Upper lobe of right lung (tissue), 1 donor: Measurements from ENCODE around the gene TRAF3IP3. TPM values are rescaled to one million over a fixed set of nuclear protein-coding genes. Genes with fewer than 3 reads are reported as not detected.

Experiments used
- ATAC-seq: fragments of 200-7000 bp; cut with Tn5 transposase; one replicate; pipeline ENCODE4 v1.9.1; 2020; ENCODE audit warnings: mild to moderate bottlenecking, moderate library complexity
- DNase-seq: peaks from one replicate; pipeline ENCODE4 v3.0.0-alpha.2; 2020
- H3K27ac ChIP-seq: fragments of 200-600 bp; one replicate; pipeline ENCODE4 v1.8.0; 2022
- H3K27me3 ChIP-seq: fragments of 200-600 bp; one replicate; pipeline ENCODE4 v1.8.0; 2022; ENCODE audit warnings: mild to moderate bottlenecking
- H3K36me3 ChIP-seq: fragments of 200-600 bp; one replicate; pipeline ENCODE4 v1.8.0; 2022
- H3K4me1 ChIP-seq: fragments of 200-600 bp; one replicate; pipeline ENCODE4 v1.8.0; 2022
- H3K4me3 ChIP-seq: fragments of 200-600 bp; one replicate; pipeline ENCODE4 v1.8.0; 2022; ENCODE audit warnings: mild to moderate bottlenecking
- H3K9me3 ChIP-seq: fragments of 200-600 bp; one replicate; pipeline ENCODE4 v1.8.0; 2022
- intact Hi-C: fragments of 100-400 bp; cut with DNase I; formaldehyde crosslinking; loops from one replicate; pipeline ENCODE4 v1.11.0; 2022
- total RNA-seq: library from RNA; stranded (reverse); fragmentation: NEBNext Ultra II Directional; extraction: Animal tissue kit (Norgen Biotek cat#: 25700); gene quantifications from one replicate; pipeline ENCODE4 v1.2.1, GENCODE V29; 2021
- TF ChIP-seq, protein P1 (sequence below): fragments of 200-600 bp; IDR thresholded peaks from one replicate; pipeline ENCODE4 v1.8.0; 2022; ENCODE audit warnings: antibody characterized with exemption
- donor health status: DM: no; HTN: yes; CAD: no; lungs with severe emphysema.

The TRAF3IP3 gene
- total RNA-seq, 1 donor from 2014 or later = 12.4 TPM

DNA sequence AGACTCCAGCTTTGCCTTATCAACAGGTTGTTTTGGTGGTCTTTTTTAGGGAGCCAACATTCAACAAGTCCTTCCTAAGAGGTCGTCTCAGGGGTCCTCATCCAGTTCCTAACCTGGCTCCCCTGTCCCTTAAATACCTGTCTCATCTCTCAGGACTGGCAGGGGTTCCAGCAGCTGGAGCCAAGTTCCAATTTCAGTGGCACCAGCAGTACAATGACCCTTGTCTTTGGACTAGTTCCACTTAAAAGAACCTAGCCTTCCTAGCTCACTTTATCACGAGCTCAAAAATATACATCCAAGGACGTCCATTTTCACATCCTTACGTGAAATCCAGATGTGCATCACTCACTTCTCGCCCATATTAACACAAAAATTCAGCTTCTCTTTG, 18.7 kb upstream of the TRAF3IP3 start:
- Histone ChIP-seq H3K4me3 (no peak overlapping the region), H3K27ac (no peak overlapping the region), H3K27me3 (no peaks in the 10 kb centered on the region), H3K9me3 (no peaks in the 10 kb centered on the region), H3K4me1 (peaks cover 8% of the 10 kb centered on the region), H3K36me3 (no peaks in the 10 kb centered on the region)
- intact Hi-C loops = no loop called here
- ATAC-seq (no peak), DNase-seq (no peak)
- TF ChIP-seq, protein P1, sequence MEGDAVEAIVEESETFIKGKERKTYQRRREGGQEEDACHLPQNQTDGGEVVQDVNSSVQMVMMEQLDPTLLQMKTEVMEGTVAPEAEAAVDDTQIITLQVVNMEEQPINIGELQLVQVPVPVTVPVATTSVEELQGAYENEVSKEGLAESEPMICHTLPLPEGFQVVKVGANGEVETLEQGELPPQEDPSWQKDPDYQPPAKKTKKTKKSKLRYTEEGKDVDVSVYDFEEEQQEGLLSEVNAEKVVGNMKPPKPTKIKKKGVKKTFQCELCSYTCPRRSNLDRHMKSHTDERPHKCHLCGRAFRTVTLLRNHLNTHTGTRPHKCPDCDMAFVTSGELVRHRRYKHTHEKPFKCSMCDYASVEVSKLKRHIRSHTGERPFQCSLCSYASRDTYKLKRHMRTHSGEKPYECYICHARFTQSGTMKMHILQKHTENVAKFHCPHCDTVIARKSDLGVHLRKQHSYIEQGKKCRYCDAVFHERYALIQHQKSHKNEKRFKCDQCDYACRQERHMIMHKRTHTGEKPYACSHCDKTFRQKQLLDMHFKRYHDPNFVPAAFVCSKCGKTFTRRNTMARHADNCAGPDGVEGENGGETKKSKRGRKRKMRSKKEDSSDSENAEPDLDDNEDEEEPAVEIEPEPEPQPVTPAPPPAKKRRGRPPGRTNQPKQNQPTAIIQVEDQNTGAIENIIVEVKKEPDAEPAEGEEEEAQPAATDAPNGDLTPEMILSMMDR = no peak

DNA sequence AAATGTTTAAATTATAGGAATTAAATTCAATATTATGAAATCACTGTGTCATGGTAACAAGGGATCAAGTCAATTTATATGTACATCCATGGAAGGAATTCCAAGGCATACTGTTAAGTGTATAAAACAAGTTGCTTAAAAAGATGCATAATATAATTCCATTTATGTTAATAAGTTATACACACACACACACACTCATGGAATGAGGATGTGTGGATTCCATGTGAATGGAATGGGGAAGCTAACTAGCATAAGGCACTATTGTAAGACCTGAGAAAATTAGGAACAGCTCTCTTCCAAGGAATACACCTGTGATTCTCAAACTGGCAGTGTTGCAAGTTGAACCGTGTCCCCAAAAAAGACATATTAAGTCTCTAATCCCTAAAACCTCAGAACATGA, 17.6 kb upstream of the TRAF3IP3 start:
- no peak overlapping the region for H3K27ac ChIP-seq
- no peaks in the 10 kb centered on the region for H3K9me3 ChIP-seq
- H3K36me3 ChIP-seq = no peaks in the 10 kb centered on the region
- peaks cover 4% of the 10 kb centered on the region for H3K4me1 ChIP-seq
- H3K4me3 ChIP-seq = no peak overlapping the region
- TF ChIP-seq, protein P1 = no peak
- ATAC-seq (no peak), DNase-seq (no peak)
- no peaks in the 10 kb centered on the region for H3K27me3 ChIP-seq
- intact Hi-C loops = no loop called here

DNA sequence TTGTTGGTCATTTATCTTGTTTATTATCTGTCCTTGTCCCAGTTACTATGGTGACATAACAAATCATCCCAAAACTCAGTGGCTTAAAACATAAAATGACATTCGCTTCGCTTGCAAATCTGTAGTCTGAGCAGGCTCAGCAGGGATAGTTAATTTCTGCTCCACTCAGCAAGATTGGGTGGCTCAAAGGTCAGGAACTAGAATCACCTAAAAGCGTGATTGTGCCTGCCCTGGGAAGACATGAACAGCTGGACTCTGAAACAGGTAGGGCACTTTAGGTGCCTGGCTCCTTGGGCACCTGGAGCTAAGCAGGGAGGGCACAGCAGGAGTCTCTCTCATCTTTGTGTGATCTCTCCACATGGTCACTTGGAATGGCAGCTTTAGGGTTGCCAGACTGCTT, 14.7 kb upstream of the TRAF3IP3 start:
- TF ChIP-seq, protein P1 = no peak
- ATAC-seq (no peak), DNase-seq (no peak)
- no peaks in the 10 kb centered on the region for H3K36me3 ChIP-seq
- no peaks in the 10 kb centered on the region for H3K9me3 ChIP-seq
- no peaks in the 10 kb centered on the region for H3K27me3 ChIP-seq
- no peak overlapping the region for H3K27ac ChIP-seq
- H3K4me1 ChIP-seq = peaks cover under 1% of the 10 kb centered on the region
- H3K4me3 ChIP-seq = no peak overlapping the region
- intact Hi-C loops = no loop called here

DNA sequence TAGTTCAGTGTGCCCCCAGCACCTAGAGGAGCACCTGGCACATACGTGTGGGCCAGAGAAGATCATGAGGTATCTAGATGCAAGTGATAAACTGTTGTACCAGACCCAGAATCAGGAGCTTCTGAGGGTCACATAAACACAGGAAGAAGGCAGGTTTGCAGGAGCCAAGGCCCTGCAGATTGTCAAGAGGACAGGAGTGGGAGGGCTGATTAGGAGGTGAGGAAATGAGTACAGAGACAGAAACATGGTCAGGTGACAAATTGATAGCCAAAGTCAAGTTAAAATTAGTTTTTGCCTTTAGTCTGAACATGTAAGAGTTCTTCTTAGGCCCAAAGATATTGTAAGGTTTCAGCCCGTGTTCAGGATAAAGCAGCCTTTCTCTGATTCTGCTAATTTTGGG, 14.0 kb upstream of the TRAF3IP3 start:
- Histone ChIP-seq H3K36me3 (no peaks in the 10 kb centered on the region), H3K4me3 (peak overlapping the region; percentile 25), H3K9me3 (no peaks in the 10 kb centered on the region), H3K4me1 (no peaks in the 10 kb centered on the region), H3K27me3 (no peaks in the 10 kb centered on the region), H3K27ac (peak overlapping the region; percentile 42)
- TF ChIP-seq, protein P1 = no peak
- no peak for ATAC-seq
- no peak for DNase-seq
- intact Hi-C loops = no loop called here

DNA sequence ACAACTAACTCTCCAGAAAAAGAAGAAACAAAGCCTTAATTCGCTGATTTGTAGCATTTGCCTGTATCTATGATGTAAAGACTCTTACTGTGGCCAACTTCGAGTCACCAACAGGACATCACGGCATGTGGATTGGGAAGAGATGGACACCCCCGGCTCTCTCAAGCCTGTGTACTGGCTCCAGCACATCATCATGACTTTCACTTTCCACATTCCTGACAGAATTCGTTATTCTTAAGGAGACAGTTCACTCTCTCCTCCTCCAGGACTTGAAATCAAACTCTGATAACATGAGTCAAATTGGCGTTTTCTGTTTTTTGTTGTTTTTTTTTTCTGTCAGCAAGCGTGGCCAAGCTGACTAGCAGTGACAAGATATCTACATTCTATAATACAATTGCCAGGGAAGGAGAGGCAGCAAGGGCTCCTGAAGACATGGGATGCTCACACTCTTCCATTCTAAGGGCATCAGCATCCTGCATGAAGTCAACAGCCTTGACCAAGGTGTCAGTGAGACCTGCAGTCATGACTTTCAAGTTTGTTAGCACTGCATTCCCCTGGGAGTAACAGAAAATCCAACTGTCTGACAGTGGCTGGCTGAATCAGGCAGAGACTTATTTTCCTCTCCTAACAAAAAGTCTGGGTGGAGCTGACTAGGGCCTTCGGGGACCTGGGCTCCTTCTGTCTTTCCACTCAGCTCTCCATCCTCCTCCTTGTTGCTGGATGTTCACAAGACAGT, 13.3 kb upstream of the TRAF3IP3 start:
- H3K4me3 ChIP-seq = peak overlapping the region; percentile 25
- no peaks in the 10 kb centered on the region for H3K36me3 ChIP-seq
- H3K9me3 ChIP-seq = no peaks in the 10 kb centered on the region
- TF ChIP-seq, protein P1 = no peak
- DNase-seq = no peak
- peak overlapping the region; percentile 42 for H3K27ac ChIP-seq
- H3K4me1 ChIP-seq = peaks cover 4% of the 10 kb centered on the region
- ATAC-seq = peak; percentile 38
- no peaks in the 10 kb centered on the region for H3K27me3 ChIP-seq
- intact Hi-C loops = no loop called here

DNA sequence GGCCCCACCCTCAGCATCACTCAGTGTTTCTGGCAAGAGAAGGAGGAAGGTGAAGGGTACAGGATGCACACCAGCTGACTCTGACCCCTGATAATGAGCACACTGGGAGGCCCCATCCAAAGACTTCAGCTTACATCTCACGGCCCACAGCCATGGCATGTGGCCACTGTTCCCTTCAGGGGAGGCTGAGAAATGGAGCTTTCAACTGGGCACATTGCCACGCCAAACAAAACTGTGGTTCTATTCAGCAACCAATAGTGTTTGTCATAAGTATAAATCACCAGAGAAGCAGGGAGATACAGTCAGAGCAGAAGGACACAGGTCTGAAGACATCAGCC, 12.7 kb upstream of the TRAF3IP3 start:
- no peak overlapping the region for H3K27ac ChIP-seq
- intact Hi-C loops = no loop called here
- peaks cover 5% of the 10 kb centered on the region for H3K4me1 ChIP-seq
- H3K9me3 ChIP-seq = no peaks in the 10 kb centered on the region
- DNase-seq = no peak
- H3K27me3 ChIP-seq = no peaks in the 10 kb centered on the region
- TF ChIP-seq, protein P1 = no peak
- H3K4me3 ChIP-seq = no peak overlapping the region
- no peak for ATAC-seq
- no peaks in the 10 kb centered on the region for H3K36me3 ChIP-seq
